ENCODE results near the gene CRYBG1. TPM values are rescaled to one million over a fixed set of nuclear protein-coding genes. Genes with fewer than 3 reads are reported as not detected.

CRYBG1 gene
- total and polyA plus RNA-seq, 2 experiments from 2014 or later = 3.2 to 10.0 TPM

DNA sequence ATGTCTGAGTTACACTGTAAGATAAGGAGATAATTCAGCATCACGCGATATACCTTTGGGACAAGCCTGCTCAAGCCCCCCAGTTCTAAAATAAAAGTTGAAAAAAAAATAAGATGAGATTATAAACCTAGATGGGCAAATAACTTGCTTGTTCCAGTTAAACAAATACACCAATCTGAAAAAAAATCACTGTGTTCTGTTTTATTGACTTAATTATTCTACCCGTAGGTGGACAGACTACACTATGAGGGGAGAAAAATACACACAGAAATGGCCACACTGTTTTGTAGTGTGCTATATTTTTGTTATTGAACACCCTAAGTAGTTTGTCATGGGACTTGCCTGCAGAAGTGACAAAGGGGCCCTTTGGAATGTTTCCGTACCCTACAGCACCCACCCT, 70.9 kb downstream of the CRYBG1 start:
- Histone ChIP-seq H3K27ac (no peak overlapping the region), H2AFZ (no peak overlapping the region), H3K4me3 (no peak overlapping the region), H3K9me3 (ENCODE audit: low read depth) (no peaks in the 10 kb centered on the region), H4K20me1 (ENCODE audit: insufficient read depth, poor library complexity, severe bottlenecking) (no peaks in the 10 kb centered on the region), H3K4me1 (ENCODE audit: insufficient read depth) (no peaks in the 10 kb centered on the region), H3K4me2 (no peak overlapping the region), H3K36me3 (replicated peaks; ENCODE audit: insufficient read depth, low read depth) (no peaks in the 10 kb centered on the region), H3K9me2 (replicated peaks; ENCODE audit: insufficient read depth) (no peaks in the 10 kb centered on the region), H3K27me3 (no peaks in the 10 kb centered on the region), H3K79me2 (no peaks in the 10 kb centered on the region)
- TF ChIP-seq, protein P1, sequence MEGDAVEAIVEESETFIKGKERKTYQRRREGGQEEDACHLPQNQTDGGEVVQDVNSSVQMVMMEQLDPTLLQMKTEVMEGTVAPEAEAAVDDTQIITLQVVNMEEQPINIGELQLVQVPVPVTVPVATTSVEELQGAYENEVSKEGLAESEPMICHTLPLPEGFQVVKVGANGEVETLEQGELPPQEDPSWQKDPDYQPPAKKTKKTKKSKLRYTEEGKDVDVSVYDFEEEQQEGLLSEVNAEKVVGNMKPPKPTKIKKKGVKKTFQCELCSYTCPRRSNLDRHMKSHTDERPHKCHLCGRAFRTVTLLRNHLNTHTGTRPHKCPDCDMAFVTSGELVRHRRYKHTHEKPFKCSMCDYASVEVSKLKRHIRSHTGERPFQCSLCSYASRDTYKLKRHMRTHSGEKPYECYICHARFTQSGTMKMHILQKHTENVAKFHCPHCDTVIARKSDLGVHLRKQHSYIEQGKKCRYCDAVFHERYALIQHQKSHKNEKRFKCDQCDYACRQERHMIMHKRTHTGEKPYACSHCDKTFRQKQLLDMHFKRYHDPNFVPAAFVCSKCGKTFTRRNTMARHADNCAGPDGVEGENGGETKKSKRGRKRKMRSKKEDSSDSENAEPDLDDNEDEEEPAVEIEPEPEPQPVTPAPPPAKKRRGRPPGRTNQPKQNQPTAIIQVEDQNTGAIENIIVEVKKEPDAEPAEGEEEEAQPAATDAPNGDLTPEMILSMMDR (IDR thresholded peaks at IDR 0.05; ENCODE audit: poor library complexity) = no peak
- TF ChIP-seq EZH2 (IDR thresholded peaks at IDR 0.05; ENCODE audit: borderline replicate concordance) = no peak
- no peak for TF ChIP-seq EZH2phosphoT487 (IDR thresholded peaks at IDR 0.05; ENCODE audit: low read depth, severe bottlenecking, unreplicated experiment)
- WGBS (ENCODE audit: low lambda C conversion rate, missing lambda C conversion rate) = 95% methylated on average over 4 of the region's 4 CpGs
- no peak for DNase-seq (ENCODE audit: low spot score)

DNA sequence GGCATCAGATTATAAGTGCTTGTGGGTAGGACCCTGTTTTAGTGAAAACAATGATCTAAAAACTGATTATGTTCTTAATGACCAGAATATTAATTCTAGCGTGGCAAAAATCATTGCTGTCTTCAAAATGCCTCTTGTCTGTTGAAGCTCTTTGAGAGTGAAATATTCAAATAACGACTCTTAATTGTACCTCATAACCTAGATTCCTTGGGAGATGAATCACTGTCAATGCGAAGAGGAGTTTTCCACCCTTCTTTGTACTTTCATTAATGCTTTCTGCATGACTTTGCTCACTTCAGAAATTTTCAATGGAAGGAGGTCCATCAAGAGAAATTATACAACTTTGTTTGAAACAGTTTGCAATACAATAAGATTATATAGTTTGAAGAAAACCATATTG, 71.5 kb downstream of the CRYBG1 start:
- no peak for DNase-seq (ENCODE audit: low spot score)
- Histone ChIP-seq H3K27me3 (no peaks in the 10 kb centered on the region), H2AFZ (no peak overlapping the region), H3K4me3 (no peak overlapping the region), H3K79me2 (no peaks in the 10 kb centered on the region), H3K4me1 (ENCODE audit: insufficient read depth) (no peaks in the 10 kb centered on the region), H3K36me3 (replicated peaks; ENCODE audit: insufficient read depth, low read depth) (no peaks in the 10 kb centered on the region), H4K20me1 (ENCODE audit: insufficient read depth, poor library complexity, severe bottlenecking) (no peaks in the 10 kb centered on the region), H3K9me2 (replicated peaks; ENCODE audit: insufficient read depth) (no peaks in the 10 kb centered on the region), H3K4me2 (no peak overlapping the region), H3K9me3 (ENCODE audit: low read depth) (no peaks in the 10 kb centered on the region), H3K27ac (no peak overlapping the region)
- TF ChIP-seq, protein P1 (IDR thresholded peaks at IDR 0.05; ENCODE audit: poor library complexity) = no peak
- TF ChIP-seq EZH2 (IDR thresholded peaks at IDR 0.05; ENCODE audit: borderline replicate concordance) = no peak
- TF ChIP-seq EZH2phosphoT487 (IDR thresholded peaks at IDR 0.05; ENCODE audit: low read depth, severe bottlenecking, unreplicated experiment) = no peak
- WGBS (ENCODE audit: low lambda C conversion rate, missing lambda C conversion rate) = 85% methylated on average over 3 of the region's 3 CpGs

DNA sequence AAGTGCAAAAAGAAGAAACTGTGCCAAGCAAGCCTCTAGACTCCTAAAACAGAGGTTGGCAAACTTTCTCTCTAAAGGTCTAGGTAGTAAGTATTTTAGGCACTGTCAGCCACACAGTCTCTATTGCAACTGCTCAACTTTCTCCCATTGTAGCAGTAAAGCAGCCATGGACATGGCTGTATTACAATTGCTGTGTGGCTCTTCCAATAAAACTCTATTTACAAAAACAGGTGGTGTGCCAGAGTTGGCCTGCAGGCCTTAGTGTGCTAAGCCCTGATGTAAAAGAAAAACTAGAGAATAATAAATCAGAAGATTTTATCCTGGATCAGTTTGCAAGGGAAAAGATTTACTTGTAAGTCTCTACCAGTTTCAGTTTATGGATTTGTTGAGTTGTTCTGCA, 74.0 kb downstream of the CRYBG1 start:
- TF ChIP-seq, protein P1 (IDR thresholded peaks at IDR 0.05; ENCODE audit: poor library complexity) = no peak
- TF ChIP-seq EZH2 (IDR thresholded peaks at IDR 0.05; ENCODE audit: borderline replicate concordance) (no peak), EZH2phosphoT487 (IDR thresholded peaks at IDR 0.05; ENCODE audit: low read depth, severe bottlenecking, unreplicated experiment) (no peak)
- H3K4me2 ChIP-seq = no peak overlapping the region
- no peaks in the 10 kb centered on the region for H3K36me3 ChIP-seq (replicated peaks; ENCODE audit: insufficient read depth, low read depth)
- DNase-seq (ENCODE audit: low spot score) = no peak
- H3K27ac ChIP-seq = no peak overlapping the region
- no peaks in the 10 kb centered on the region for H3K9me3 ChIP-seq (ENCODE audit: low read depth)
- no peak overlapping the region for H3K4me3 ChIP-seq
- H3K9me2 ChIP-seq (replicated peaks; ENCODE audit: insufficient read depth) = no peaks in the 10 kb centered on the region
- H3K4me1 ChIP-seq (ENCODE audit: insufficient read depth) = no peaks in the 10 kb centered on the region
- no peak overlapping the region for H2AFZ ChIP-seq
- no peaks in the 10 kb centered on the region for H3K79me2 ChIP-seq
- H3K27me3 ChIP-seq = peaks cover 9% of the 10 kb centered on the region
- no peaks in the 10 kb centered on the region for H4K20me1 ChIP-seq (ENCODE audit: insufficient read depth, poor library complexity, severe bottlenecking)

DNA sequence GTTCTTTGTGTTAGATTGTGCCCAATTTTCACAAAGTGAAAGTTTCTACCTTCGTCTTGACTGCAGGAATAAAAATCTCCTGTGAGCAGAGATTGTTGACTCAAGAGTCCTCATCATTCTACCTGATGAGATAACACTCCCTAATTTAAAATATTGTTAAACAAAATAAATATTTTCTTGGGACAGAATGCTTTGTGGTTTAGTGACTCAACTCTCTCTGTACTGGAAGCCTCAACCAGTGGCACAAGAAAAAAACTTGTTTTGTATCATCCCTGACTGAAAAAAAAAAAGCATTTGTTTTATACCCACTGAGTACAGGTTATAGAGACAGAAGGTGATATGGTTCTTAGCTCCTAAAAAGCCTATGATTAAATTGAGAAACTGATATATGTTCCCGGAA, 78.9 kb downstream of the CRYBG1 start:
- no peak for DNase-seq (ENCODE audit: low spot score)
- no peaks in the 10 kb centered on the region for H3K9me3 ChIP-seq (ENCODE audit: low read depth)
- TF ChIP-seq EZH2 (IDR thresholded peaks at IDR 0.05; ENCODE audit: borderline replicate concordance) (no peak), EZH2phosphoT487 (IDR thresholded peaks at IDR 0.05; ENCODE audit: low read depth, severe bottlenecking, unreplicated experiment) (no peak)
- TF ChIP-seq, protein P1 (IDR thresholded peaks at IDR 0.05; ENCODE audit: poor library complexity) = no peak
- no peak overlapping the region for H2AFZ ChIP-seq
- no peak overlapping the region for H3K27ac ChIP-seq
- no peaks in the 10 kb centered on the region for H3K36me3 ChIP-seq (replicated peaks; ENCODE audit: insufficient read depth, low read depth)
- 77% methylated on average over 2 of the region's 2 CpGs for WGBS (ENCODE audit: low lambda C conversion rate, missing lambda C conversion rate)
- no peaks in the 10 kb centered on the region for H3K9me2 ChIP-seq (replicated peaks; ENCODE audit: insufficient read depth)
- H3K4me2 ChIP-seq = no peak overlapping the region
- no peak overlapping the region for H3K4me3 ChIP-seq
- peaks cover 15% of the 10 kb centered on the region for H3K27me3 ChIP-seq
- no peaks in the 10 kb centered on the region for H3K4me1 ChIP-seq (ENCODE audit: insufficient read depth)
- no peaks in the 10 kb centered on the region for H4K20me1 ChIP-seq (ENCODE audit: insufficient read depth, poor library complexity, severe bottlenecking)
- H3K79me2 ChIP-seq = no peaks in the 10 kb centered on the region
